ENCODE measurements around the gene ZNF584. TPM values are rescaled to one million over a fixed set of nuclear protein-coding genes. Genes with fewer than 3 reads are reported as not detected.
A peak's percentile ranks its signal among the peaks of the same experiment; 100 is the strongest.

The ZNF584 gene
- polyA plus RNA-seq, 2 of the 4 experiments (the other 2 are of a cell fraction) = 15.6 to 18.2 TPM

DNA sequence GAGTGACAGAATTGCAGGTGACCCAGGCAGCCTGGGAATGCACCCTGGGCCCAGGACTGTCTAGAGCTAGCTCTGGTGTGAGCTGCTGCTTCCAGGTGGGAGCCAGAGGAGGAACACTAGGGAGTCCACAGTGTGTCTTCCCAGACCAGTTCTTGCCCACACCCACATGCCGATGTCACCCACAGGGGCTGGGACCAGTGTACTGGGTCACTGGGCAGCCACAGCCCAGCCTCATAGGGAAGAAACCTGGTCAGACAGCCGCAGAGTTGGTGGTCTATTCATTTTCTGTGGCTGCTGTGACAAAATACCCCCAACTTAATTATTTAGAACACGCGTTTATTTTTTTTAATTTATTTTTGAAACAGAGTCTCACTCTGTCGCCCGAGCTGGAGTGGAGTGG is 9.9 kb upstream of the ZNF584 start:
- ChIA-PET POLR2A (no interaction called here), CTCF (interaction anchor here (1.0 kb wide), 1 partner anchor 9 kb away, joined by 3 read pairs; no protein-coding TSS in a partner anchor)
- ATAC-seq = no peak
- WGBS (ENCODE audit: missing lambda C conversion rate) = 92% methylated on average over 6 of the region's 6 CpGs
- Histone ChIP-seq H3K27ac (no peak overlapping the region), H3K4me1 (peaks cover 32% of the 10 kb centered on the region), H3K4me2 (no peak overlapping the region), H3K9me3 (no peaks in the 10 kb centered on the region), H3K4me3 (no peak overlapping the region)
- no peak for FAIRE-seq
- no peak for DNase-seq (ENCODE audit: low read depth in 1 of 2, low spot score in 1 of 2)
- TF ChIP-seq, protein P1, sequence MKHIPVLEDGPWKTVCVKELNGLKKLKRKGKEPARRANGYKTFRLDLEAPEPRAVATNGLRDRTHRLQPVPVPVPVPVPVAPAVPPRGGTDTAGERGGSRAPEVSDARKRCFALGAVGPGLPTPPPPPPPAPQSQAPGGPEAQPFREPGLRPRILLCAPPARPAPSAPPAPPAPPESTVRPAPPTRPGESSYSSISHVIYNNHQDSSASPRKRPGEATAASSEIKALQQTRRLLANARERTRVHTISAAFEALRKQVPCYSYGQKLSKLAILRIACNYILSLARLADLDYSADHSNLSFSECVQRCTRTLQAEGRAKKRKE (CRISPR knock-in tag; IDR thresholded peaks at IDR 0.05; ENCODE audit: low read depth) = no peak
- TF ChIP-seq EHF (CRISPR knock-in tag; IDR thresholded peaks at IDR 0.05) = no peak
- no peak for TF ChIP-seq SMC3 (IDR thresholded peaks at IDR 0.05)
- TF ChIP-seq, protein P2, sequence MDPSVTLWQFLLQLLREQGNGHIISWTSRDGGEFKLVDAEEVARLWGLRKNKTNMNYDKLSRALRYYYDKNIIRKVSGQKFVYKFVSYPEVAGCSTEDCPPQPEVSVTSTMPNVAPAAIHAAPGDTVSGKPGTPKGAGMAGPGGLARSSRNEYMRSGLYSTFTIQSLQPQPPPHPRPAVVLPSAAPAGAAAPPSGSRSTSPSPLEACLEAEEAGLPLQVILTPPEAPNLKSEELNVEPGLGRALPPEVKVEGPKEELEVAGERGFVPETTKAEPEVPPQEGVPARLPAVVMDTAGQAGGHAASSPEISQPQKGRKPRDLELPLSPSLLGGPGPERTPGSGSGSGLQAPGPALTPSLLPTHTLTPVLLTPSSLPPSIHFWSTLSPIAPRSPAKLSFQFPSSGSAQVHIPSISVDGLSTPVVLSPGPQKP (IDR thresholded peaks at IDR 0.05; ENCODE audit: low read depth, low read length) = no peak
- TF ChIP-seq, protein P3, sequence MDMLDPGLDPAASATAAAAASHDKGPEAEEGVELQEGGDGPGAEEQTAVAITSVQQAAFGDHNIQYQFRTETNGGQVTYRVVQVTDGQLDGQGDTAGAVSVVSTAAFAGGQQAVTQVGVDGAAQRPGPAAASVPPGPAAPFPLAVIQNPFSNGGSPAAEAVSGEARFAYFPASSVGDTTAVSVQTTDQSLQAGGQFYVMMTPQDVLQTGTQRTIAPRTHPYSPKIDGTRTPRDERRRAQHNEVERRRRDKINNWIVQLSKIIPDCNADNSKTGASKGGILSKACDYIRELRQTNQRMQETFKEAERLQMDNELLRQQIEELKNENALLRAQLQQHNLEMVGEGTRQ (IDR thresholded peaks at IDR 0.05) = no peak
- no peak for TF ChIP-seq MAZ (IDR thresholded peaks at IDR 0.05; ENCODE audit: borderline replicate concordance, low read depth, low read length)
- TF ChIP-seq TFCP2L1 (CRISPR knock-in tag; IDR thresholded peaks at IDR 0.05) = no peak
- no peak for TF ChIP-seq CBX8 (IDR thresholded peaks at IDR 0.05)
- no peak for TF ChIP-seq NFE2L2 (conservative IDR thresholded peaks at IDR 0.05; ENCODE audit: low read length)
- TF ChIP-seq HOXB13 (CRISPR knock-in tag; IDR thresholded peaks at IDR 0.05; ENCODE audit: low read depth) = no peak
- TF ChIP-seq JUNB (IDR thresholded peaks at IDR 0.05) = no peak
- TF ChIP-seq MYC (IDR thresholded peaks at IDR 0.05; ENCODE audit: borderline replicate concordance, low read length) = no peak
- TF ChIP-seq, protein P4, sequence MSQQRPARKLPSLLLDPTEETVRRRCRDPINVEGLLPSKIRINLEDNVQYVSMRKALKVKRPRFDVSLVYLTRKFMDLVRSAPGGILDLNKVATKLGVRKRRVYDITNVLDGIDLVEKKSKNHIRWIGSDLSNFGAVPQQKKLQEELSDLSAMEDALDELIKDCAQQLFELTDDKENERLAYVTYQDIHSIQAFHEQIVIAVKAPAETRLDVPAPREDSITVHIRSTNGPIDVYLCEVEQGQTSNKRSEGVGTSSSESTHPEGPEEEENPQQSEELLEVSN (IDR thresholded peaks at IDR 0.05; ENCODE audit: borderline replicate concordance, low read depth) = no peak
- no peak for TF ChIP-seq ZSCAN20 (CRISPR knock-in tag; IDR thresholded peaks at IDR 0.05)
- no peak for TF ChIP-seq JUN (IDR thresholded peaks at IDR 0.05)

DNA sequence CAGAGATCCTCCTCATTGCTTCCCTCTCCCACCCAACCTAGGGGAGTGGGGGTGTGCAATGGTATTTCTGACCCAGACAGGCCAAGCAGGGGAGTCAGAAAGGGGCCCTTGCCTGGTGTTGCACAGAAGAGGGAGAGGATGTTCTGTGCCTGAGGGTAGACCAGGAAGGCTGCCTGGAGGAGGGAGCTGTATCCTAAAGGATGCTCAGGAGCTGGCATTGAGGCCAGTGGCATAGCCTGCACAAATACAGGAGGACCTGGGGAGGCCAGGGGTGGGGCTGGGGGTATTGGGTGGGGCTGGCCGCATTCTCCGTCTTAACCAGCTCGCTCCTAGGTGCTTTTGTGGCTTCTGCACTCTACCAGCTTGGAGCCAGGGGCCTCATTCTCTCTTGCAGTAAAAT is 8.5 kb upstream of the ZNF584 start:
- Histone ChIP-seq H3K4me3 (no peak overlapping the region), H3K9me3 (no peaks in the 10 kb centered on the region), H3K27ac (peak overlapping the region in 1 of 2 experiments; percentile 86; a peak in 2 of 6 replicates), H3K4me1 (peaks cover 24% of the 10 kb centered on the region), H3K4me2 (peak overlapping the region; percentile 89; the same call in 2 of the 3 replicates)
- ATAC-seq (no peak), FAIRE-seq (no peak), DNase-seq (ENCODE audit: low read depth in 1 of 2, low spot score in 1 of 2) (no peak)
- WGBS (ENCODE audit: missing lambda C conversion rate) = 95% methylated on average over 3 of the region's 3 CpGs
- no peak for TF ChIP-seq EHF (CRISPR knock-in tag; IDR thresholded peaks at IDR 0.05)
- TF ChIP-seq ZFP36 (IDR thresholded peaks at IDR 0.05; ENCODE audit: borderline replicate concordance, partially characterized antibody) = peak; percentile 36
- ChIA-PET POLR2A (interaction anchor here (1.6 kb wide), 1 partner anchor 38 kb away, joined by 5 read pairs; the partner anchor contains the start of gene ZNF497), CTCF (no interaction called here)

DNA sequence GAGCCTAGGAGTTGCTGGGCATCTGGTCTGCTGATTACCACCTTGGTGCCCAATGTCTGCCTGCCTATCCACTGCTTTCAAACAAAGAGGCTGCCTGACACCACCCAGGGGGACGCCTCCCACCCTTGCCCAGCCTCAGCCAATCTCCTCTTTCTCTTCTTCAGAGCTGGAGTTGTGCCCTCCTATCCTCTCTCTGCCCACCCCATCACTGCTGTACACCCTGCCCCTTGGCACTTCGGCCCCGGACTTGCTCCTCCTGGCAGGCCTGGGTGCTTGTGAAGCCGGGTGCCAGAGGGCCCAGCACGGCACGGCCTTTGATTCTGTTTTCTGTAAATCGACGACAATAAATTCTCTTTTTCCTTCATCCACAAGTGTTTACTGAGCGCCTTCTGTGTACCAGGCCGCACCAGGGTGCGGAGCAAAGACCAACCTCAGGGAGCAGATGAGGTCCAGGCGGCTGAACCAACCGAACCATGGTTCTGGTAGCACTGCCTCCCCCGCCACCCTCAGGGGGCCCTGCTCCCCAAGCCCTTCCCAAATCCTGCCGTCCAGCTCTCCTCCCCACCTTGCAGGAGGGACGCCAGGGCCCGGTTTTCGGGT is 8.0 kb upstream of the ZNF584 start:
- Histone ChIP-seq H3K4me1 (peaks cover 19% of the 10 kb centered on the region), H3K27ac (peak overlapping the region; percentile 74 to 86), H3K9me3 (no peaks in the 10 kb centered on the region), H3K4me2 (peak overlapping the region; percentile 89), H3K4me3 (peak overlapping the region; percentile 49)
- 69% methylated on average over 18 of the region's 18 CpGs for WGBS (ENCODE audit: missing lambda C conversion rate)
- FAIRE-seq = no peak
- 0 out of 6 replicates have a peak, but pooled peaks of 1 of the 2 experiments have one; percentile 0 for ATAC-seq
- POLR2A ChIA-PET = interaction anchor here (1.6 kb wide), 1 partner anchor 38 kb away, joined by 5 read pairs; the partner anchor contains the start of gene ZNF497
- DNase-seq (ENCODE audit: low read depth in 1 of 2, low spot score in 1 of 2) = no peak
- CTCF ChIA-PET = interaction anchor here (1.2 kb wide), 1 partner anchor 119 kb away, joined by 7 read pairs; the partner anchor contains the start of gene ZBTB45
- no peak for TF ChIP-seq JUN (IDR thresholded peaks at IDR 0.05)
- TF ChIP-seq ZNF302 (CRISPR knock-in tag; IDR thresholded peaks at IDR 0.05) = no peak
- TF ChIP-seq, protein P5, sequence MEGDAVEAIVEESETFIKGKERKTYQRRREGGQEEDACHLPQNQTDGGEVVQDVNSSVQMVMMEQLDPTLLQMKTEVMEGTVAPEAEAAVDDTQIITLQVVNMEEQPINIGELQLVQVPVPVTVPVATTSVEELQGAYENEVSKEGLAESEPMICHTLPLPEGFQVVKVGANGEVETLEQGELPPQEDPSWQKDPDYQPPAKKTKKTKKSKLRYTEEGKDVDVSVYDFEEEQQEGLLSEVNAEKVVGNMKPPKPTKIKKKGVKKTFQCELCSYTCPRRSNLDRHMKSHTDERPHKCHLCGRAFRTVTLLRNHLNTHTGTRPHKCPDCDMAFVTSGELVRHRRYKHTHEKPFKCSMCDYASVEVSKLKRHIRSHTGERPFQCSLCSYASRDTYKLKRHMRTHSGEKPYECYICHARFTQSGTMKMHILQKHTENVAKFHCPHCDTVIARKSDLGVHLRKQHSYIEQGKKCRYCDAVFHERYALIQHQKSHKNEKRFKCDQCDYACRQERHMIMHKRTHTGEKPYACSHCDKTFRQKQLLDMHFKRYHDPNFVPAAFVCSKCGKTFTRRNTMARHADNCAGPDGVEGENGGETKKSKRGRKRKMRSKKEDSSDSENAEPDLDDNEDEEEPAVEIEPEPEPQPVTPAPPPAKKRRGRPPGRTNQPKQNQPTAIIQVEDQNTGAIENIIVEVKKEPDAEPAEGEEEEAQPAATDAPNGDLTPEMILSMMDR (IDR thresholded peaks at IDR 0.05) = no peak
- TF ChIP-seq FOSB (CRISPR knock-in tag; IDR thresholded peaks at IDR 0.05) = no peak
- TF ChIP-seq, protein P3 (IDR thresholded peaks at IDR 0.05) = no peak
- no peak for TF ChIP-seq MYC (IDR thresholded peaks at IDR 0.05; ENCODE audit: borderline replicate concordance, low read length)
- TF ChIP-seq, protein P6, sequence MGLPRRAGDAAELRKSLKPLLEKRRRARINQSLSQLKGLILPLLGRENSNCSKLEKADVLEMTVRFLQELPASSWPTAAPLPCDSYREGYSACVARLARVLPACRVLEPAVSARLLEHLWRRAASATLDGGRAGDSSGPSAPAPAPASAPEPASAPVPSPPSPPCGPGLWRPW (IDR thresholded peaks at IDR 0.05) = no peak
- TF ChIP-seq SMC3 (IDR thresholded peaks at IDR 0.05) = no peak
- no peak for TF ChIP-seq EHMT2 (IDR thresholded peaks at IDR 0.05; ENCODE audit: low read depth)
- no peak for TF ChIP-seq HOXA7 (CRISPR knock-in tag; IDR thresholded peaks at IDR 0.05)
- TF ChIP-seq CHD2 (IDR thresholded peaks at IDR 0.05; ENCODE audit: low read length, partially characterized antibody) = no peak
- TF ChIP-seq RFX5 (IDR thresholded peaks at IDR 0.05) = no peak
- TF ChIP-seq, protein P7, sequence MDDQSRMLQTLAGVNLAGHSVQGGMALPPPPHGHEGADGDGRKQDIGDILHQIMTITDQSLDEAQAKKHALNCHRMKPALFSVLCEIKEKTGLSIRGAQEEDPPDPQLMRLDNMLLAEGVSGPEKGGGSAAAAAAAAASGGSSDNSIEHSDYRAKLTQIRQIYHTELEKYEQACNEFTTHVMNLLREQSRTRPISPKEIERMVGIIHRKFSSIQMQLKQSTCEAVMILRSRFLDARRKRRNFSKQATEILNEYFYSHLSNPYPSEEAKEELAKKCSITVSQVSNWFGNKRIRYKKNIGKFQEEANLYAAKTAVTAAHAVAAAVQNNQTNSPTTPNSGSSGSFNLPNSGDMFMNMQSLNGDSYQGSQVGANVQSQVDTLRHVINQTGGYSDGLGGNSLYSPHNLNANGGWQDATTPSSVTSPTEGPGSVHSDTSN (IDR thresholded peaks at IDR 0.05) = no peak
